Esophagus squamous epithelium (tissue), 5 donors: ENCODE measurements around the gene C2CD4C. TPM values are rescaled to one million over a fixed set of nuclear protein-coding genes. Genes with fewer than 3 reads are reported as not detected.

Experiments
- DNase-seq: peaks from one replicate; lab custom pipeline; 2025; lab: John Stamatoyannopoulos, UW
- H3K27ac ChIP-seq, 4 donors: fragments of 200-600 bp; sonication (generic); one replicate each; pipeline ENCODE4 v1.5.1; 2016 to 2019; ENCODE audit warnings: mild to moderate bottlenecking in 1 of 4
- H3K27me3 ChIP-seq, 4 donors: fragments of 200-600 bp; sonication (generic); 1 replicate in 3 of 4; 2 replicates in 1 of 4; pipeline versions ENCODE4 v1.5.1 to v1.6.0; 2017 to 2021; ENCODE audit warnings: antibody characterized with exemption in 1 of 4
- H3K36me3 ChIP-seq, 3 donors: fragments of 200-600 bp; sonication (generic); one replicate each; pipeline ENCODE4 v1.5.1; 2016 to 2019
- H3K4me1 ChIP-seq, 3 donors: fragments of 200-600 bp; sonication (generic); one replicate each; pipeline ENCODE4 v1.5.1; 2017 to 2019
- H3K4me3 ChIP-seq, 4 donors: fragments of 200-600 bp; sonication (generic); 1 replicate in 3 of 4; 2 replicates in 1 of 4; pipeline ENCODE4 v1.5.1; 2016 to 2019; ENCODE audit warnings: mild to moderate bottlenecking in 2 of 4, moderate library complexity in 1 of 4
- H3K9me3 ChIP-seq, 3 donors: fragments of 200-600 bp; sonication (generic); one replicate each; pipeline ENCODE4 v1.5.1; 2016 to 2019
- CTCF ChIP-seq, 6 experiments: fragments of 450-650 bp in 4 of 6; fragments of 200-600 bp in 2 of 6; sonication (generic) in 2 of 6; IDR thresholded peaks; one replicate each; pipeline ENCODE4 v1.5.1; 2016 to 2019; ENCODE audit warnings: antibody characterized with exemption in 6 of 6, mild to moderate bottlenecking in 4 of 6, moderate library complexity in 4 of 6
- POLR2A ChIP-seq, 4 donors: fragments of 450-650 bp; IDR thresholded peaks; one replicate each; pipeline ENCODE4 v1.6.1; 2017; ENCODE audit warnings: antibody characterized with exemption in 4 of 4, mild to moderate bottlenecking in 4 of 4, moderate library complexity in 3 of 4
- WGBS, 2 donors: methylation state at CpG; one replicate each; pipeline ENCODE4 v1.1.5; 2018; 5-methylcytosine and 5-hydroxymethylcytosine counted together
- intact Hi-C: fragments of 100-400 bp; cut with DNase I; formaldehyde crosslinking; loops from one replicate; pipeline ENCODE4 v1.15.0; 2022
- total RNA-seq, 4 donors: library from RNA; depleted of rRNA; stranded (reverse); fragments of >200 nt; gene quantifications; one replicate each; pipeline ENCODE4 v1.1.0, GENCODE V29; 2016
- donor health status: DM: yes; HTN: yes; CAD: no.

C2CD4C gene
- total RNA-seq: 1 to 10 TPM in 1 of 4 donors, under 1 TPM in 3; 0.15 to 1.1 (median 0.45) TPM

GRCh38 chr19:408902-409515, at the start of gene C2CD4C:
Gene C2CD4C, minus strand, starts transcription at chr19:409147. Its CDS starts 786 bp downstream, at chr19:408361.
- peak within 1 kb of the TSS; percentile 21 to 63 (median 36) for H3K4me3 ChIP-seq
- H3K36me3 ChIP-seq: no peaks in the 10 kb centered on the region
- DNase-seq: no peak
- H3K27ac ChIP-seq: no peak within 1 kb of the TSS
- intact Hi-C loops: no loop called here
- no CpG with 5 or more reads among the region's 80 CpGs for WGBS, 2 donors
- H3K4me1 ChIP-seq: peaks cover 15 to 38% (median 16%) of the 10 kb centered on the region in 3 donors
- H3K27me3 ChIP-seq: peaks cover 0 to 88% (median 13%) of the 10 kb centered on the region in 4 donors
- no peak for TF ChIP-seq POLR2A (IDR thresholded peaks at IDR 0.05)
- no peak for TF ChIP-seq CTCF (IDR thresholded peaks at IDR 0.05)
- H3K9me3 ChIP-seq: no peaks in the 10 kb centered on the region

- intact Hi-C loops: no loop called here
- Histone ChIP-seq H3K27ac (no peak overlapping the region), H3K27me3 (peaks cover 0 to 36% (median 0%) of the 10 kb centered on the region in 4 donors), H3K4me3 (no peak overlapping the region), H3K9me3 (no peaks in the 10 kb centered on the region), H3K36me3 (no peaks in the 10 kb centered on the region), H3K4me1 (peaks cover 10 to 28% (median 15%) of the 10 kb centered on the region in 3 donors)
- no peak for DNase-seq
- WGBS, 2 donors: 90 to 96% methylated on average over 5 to 12 of the region's 89 CpGs
- TF ChIP-seq CTCF (IDR thresholded peaks at IDR 0.05) (no peak), POLR2A (IDR thresholded peaks at IDR 0.05) (no peak)
Measured at GRCh38 chr19:458091-459042, 49.4 kb upstream of the C2CD4C start.

GRCh38 chr19:457636-458035, 48.7 kb upstream of the C2CD4C start:
- Histone ChIP-seq H3K4me1 (peaks cover 10 to 28% (median 15%) of the 10 kb centered on the region in 3 donors), H3K36me3 (no peaks in the 10 kb centered on the region), H3K9me3 (no peaks in the 10 kb centered on the region), H3K27me3 (peaks cover 0 to 32% (median 0%) of the 10 kb centered on the region in 4 donors), H3K4me3 (no peak overlapping the region), H3K27ac (no peak overlapping the region)
- intact Hi-C loops: no loop called here
- TF ChIP-seq CTCF (IDR thresholded peaks at IDR 0.05) (no peak), POLR2A (IDR thresholded peaks at IDR 0.05) (no peak)
- WGBS, 2 donors: 89 to 96% methylated on average over 9 to 28 of the region's 30 CpGs
- no peak for DNase-seq

- Histone ChIP-seq H3K27ac (no peak overlapping the region), H3K27me3 (peaks cover 0 to 22% (median 0%) of the 10 kb centered on the region in 4 donors), H3K36me3 (no peaks in the 10 kb centered on the region), H3K9me3 (no peaks in the 10 kb centered on the region), H3K4me1 (peaks cover 7 to 20% (median 15%) of the 10 kb centered on the region in 3 donors), H3K4me3 (no peak overlapping the region)
- DNase-seq: no peak
- TF ChIP-seq CTCF (IDR thresholded peaks at IDR 0.05) (no peak), POLR2A (IDR thresholded peaks at IDR 0.05) (no peak)
- intact Hi-C loops: no loop called here
- WGBS, 2 donors: 80 to 85% methylated on average over 14 to 18 of the region's 18 CpGs
Measured at GRCh38 chr19:456547-457110, 47.7 kb upstream of the C2CD4C start.
